Prostate gland (tissue), 2 donors: ENCODE measurements around the gene THSD7A. TPM values are rescaled to one million over a fixed set of nuclear protein-coding genes. Genes with fewer than 3 reads are reported as not detected.

Experiments used
- DNase-seq: peaks from one replicate; pipeline ENCODE4 v3.0.0-alpha.2; 2019; ENCODE audit warnings: low spot score
- H3K27ac ChIP-seq, 2 donors: fragments of 200-600 bp; sonication (generic); 2 replicates each; pipeline ENCODE4 v1.5.1; 2017 to 2019
- H3K27me3 ChIP-seq: fragments of 200-600 bp; sonication (generic); replicated peaks from 2 replicates; pipeline ENCODE4 v1.5.1; 2019; ENCODE audit not compliant: insufficient read depth
- H3K36me3 ChIP-seq, 2 donors: fragments of 200-600 bp; sonication (generic); 1 replicate in 1 of 2; 2 replicates in 1 of 2; pipeline versions ENCODE4 v1.5.1 to v1.8.1; 2017 to 2019
- H3K4me1 ChIP-seq: fragments of 200-600 bp; sonication (generic); replicated peaks from 2 replicates; pipeline ENCODE4 v1.5.1; 2019
- H3K4me3 ChIP-seq, 2 donors: fragments of 200-600 bp; sonication (generic); 2 replicates each; pipeline ENCODE4 v1.5.1; 2017 to 2019
- H3K9me3 ChIP-seq: fragments of 200-600 bp; sonication (generic); 2 replicates; pipeline ENCODE4 v1.5.1; 2017
- CTCF ChIP-seq, 4 experiments: fragments of 200-600 bp in 2 of 4; fragments of 450-650 bp in 2 of 4; sonication (generic) in 2 of 4; IDR thresholded peaks; 1 replicate in 3 of 4; 2 replicates in 1 of 4; pipeline ENCODE4 v1.5.1; 2016 to 2019; ENCODE audit warnings: antibody characterized with exemption in 4 of 4, mild to moderate bottlenecking in 2 of 4, moderate library complexity in 2 of 4
- POLR2A ChIP-seq: fragments of 450-650 bp; IDR thresholded peaks from one replicate; pipeline ENCODE4 v1.6.1; 2016; ENCODE audit warnings: antibody characterized with exemption, mild to moderate bottlenecking
- POLR2AphosphoS5 ChIP-seq: sonication (generic); formaldehyde crosslinking; IDR thresholded peaks from one replicate; pipeline ENCODE4 v1.6.1; 2017; ENCODE audit warnings: antibody characterized with exemption
- WGBS: methylation state at CpG from one replicate; pipeline ENCODE4 v1.1.5; 2018; 5-methylcytosine and 5-hydroxymethylcytosine counted together
- intact Hi-C: fragments of 100-400 bp; cut with DNase I; formaldehyde crosslinking; loops from one replicate; pipeline ENCODE4 v1.14.2; 2022
- total RNA-seq, 2 donors: library from RNA; depleted of rRNA; stranded (reverse); fragments of >200 nt; gene quantifications; one replicate each; pipeline ENCODE4 v1.1.0, GENCODE V29; 2016

The THSD7A gene
- total RNA-seq, 2 donors from 2014 or later = 3.1 to 9.9 TPM

GRCh38 chr7:11620406-11621253, 211.4 kb downstream of the THSD7A start:
- TF ChIP-seq POLR2AphosphoS5 = no peak
- TF ChIP-seq CTCF (IDR thresholded peaks at IDR 0.05) = no peak
- TF ChIP-seq POLR2A = no peak
- Histone ChIP-seq H3K4me3 (no peak overlapping the region), H3K27me3 (no peaks in the 10 kb centered on the region), H3K4me1 (no peaks in the 10 kb centered on the region), H3K36me3 (no peaks in the 10 kb centered on the region), H3K27ac (no peak overlapping the region), H3K9me3 (no peaks in the 10 kb centered on the region)
- 85% methylated on average over 5 of the region's 5 CpGs for WGBS
- intact Hi-C loops = no loop called here
- no peak for DNase-seq

GRCh38 chr7:11616466-11616865, 215.5 kb downstream of the THSD7A start:
- DNase-seq = no peak
- H3K4me3 ChIP-seq = no peak overlapping the region
- TF ChIP-seq CTCF (IDR thresholded peaks at IDR 0.05) (no peak), POLR2AphosphoS5 (no peak), POLR2A (no peak)
- no peaks in the 10 kb centered on the region for H3K27me3 ChIP-seq
- H3K4me1 ChIP-seq = no peaks in the 10 kb centered on the region
- H3K27ac ChIP-seq = no peak overlapping the region
- H3K9me3 ChIP-seq = no peaks in the 10 kb centered on the region
- WGBS = 48% methylated on average over 2 of the region's 2 CpGs
- H3K36me3 ChIP-seq = no peaks in the 10 kb centered on the region
- intact Hi-C loops = no loop called here

GRCh38 chr7:11615174-11615573, 216.8 kb downstream of the THSD7A start:
- no peaks in the 10 kb centered on the region for H3K9me3 ChIP-seq
- H3K4me3 ChIP-seq = no peak overlapping the region
- no peak for TF ChIP-seq POLR2AphosphoS5
- TF ChIP-seq CTCF (IDR thresholded peaks at IDR 0.05) = no peak
- TF ChIP-seq POLR2A = no peak
- intact Hi-C loops = no loop called here
- WGBS = 60% methylated on average over 2 of the region's 2 CpGs
- H3K27me3 ChIP-seq = no peaks in the 10 kb centered on the region
- H3K4me1 ChIP-seq = no peaks in the 10 kb centered on the region
- no peaks in the 10 kb centered on the region for H3K36me3 ChIP-seq
- no peak overlapping the region for H3K27ac ChIP-seq
- no peak for DNase-seq

GRCh38 chr7:11613292-11613930, 218.6 kb downstream of the THSD7A start:
- TF ChIP-seq POLR2A (no peak), CTCF (IDR thresholded peaks at IDR 0.05) (no peak), POLR2AphosphoS5 (no peak)
- 90% methylated on average over 5 of the region's 5 CpGs for WGBS
- DNase-seq = no peak
- Histone ChIP-seq H3K36me3 (no peaks in the 10 kb centered on the region), H3K4me3 (no peak overlapping the region), H3K9me3 (no peaks in the 10 kb centered on the region), H3K27ac (no peak overlapping the region), H3K4me1 (no peaks in the 10 kb centered on the region), H3K27me3 (no peaks in the 10 kb centered on the region)
- intact Hi-C loops = no loop called here
